Breast epithelium (tissue), 3 donors: ENCODE data around the gene ARHGAP36.

Experiments used
- POLR2A ChIP-seq: fragments of 450-650 bp; IDR thresholded peaks from one replicate; pipeline ENCODE4 v1.6.1; 2016; ENCODE audit warnings: antibody characterized with exemption, mild to moderate bottlenecking, moderate library complexity
- TF ChIP-seq, protein P1 (sequence below), 3 donors: fragments of 450-650 bp; IDR thresholded peaks; one replicate each; pipeline ENCODE4 v1.5.1; 2016 to 2017; ENCODE audit warnings: antibody characterized with exemption in 3 of 3, mild to moderate bottlenecking in 3 of 3, moderate library complexity in 3 of 3

DNA sequence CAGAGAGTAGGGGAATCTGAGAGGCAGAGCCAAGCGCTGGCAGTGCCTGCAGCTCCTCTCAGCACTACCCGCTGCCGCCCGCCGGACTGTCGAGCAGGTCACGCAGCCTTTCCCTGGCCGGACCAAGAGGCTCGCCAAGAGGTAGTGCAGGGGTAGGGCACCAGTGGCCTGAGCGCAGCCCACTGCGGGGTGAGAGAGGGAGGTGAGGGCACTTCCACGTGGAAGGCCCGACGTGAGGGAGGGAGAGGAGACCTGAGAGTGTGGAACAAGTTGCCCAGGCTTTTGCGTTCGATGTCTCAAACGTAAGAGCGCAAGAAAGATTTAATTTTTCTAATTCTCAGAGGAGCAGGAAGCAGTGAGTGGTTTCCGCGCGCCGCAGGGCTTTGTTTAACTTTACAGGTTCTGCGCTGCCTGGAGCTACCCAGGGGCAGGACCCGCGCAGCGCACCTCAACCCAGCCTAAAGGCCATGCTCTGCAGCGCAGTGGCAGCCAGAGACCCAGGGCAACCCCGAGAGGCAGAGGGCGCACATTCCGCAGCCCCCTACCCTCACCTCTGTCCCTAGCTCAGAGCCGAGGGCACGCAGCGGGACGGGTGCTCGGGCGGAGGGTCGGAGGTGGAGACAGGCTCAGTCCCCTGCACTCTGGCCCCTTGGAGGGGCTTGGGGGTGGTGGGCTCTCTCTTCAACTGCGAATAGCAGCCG lies 14.9 kb downstream of the ARHGAP36 start:
- TF ChIP-seq, protein P1, sequence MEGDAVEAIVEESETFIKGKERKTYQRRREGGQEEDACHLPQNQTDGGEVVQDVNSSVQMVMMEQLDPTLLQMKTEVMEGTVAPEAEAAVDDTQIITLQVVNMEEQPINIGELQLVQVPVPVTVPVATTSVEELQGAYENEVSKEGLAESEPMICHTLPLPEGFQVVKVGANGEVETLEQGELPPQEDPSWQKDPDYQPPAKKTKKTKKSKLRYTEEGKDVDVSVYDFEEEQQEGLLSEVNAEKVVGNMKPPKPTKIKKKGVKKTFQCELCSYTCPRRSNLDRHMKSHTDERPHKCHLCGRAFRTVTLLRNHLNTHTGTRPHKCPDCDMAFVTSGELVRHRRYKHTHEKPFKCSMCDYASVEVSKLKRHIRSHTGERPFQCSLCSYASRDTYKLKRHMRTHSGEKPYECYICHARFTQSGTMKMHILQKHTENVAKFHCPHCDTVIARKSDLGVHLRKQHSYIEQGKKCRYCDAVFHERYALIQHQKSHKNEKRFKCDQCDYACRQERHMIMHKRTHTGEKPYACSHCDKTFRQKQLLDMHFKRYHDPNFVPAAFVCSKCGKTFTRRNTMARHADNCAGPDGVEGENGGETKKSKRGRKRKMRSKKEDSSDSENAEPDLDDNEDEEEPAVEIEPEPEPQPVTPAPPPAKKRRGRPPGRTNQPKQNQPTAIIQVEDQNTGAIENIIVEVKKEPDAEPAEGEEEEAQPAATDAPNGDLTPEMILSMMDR (IDR thresholded peaks at IDR 0.05): no peak
- no peak for TF ChIP-seq POLR2A
